ENCODE results near the gene VWA3B. TPM values are rescaled to one million over a fixed set of nuclear protein-coding genes. Genes with fewer than 3 reads are reported as not detected.

The VWA3B gene
- total RNA-seq, 1 donor from 2014 or later: 4.1 TPM

DNA sequence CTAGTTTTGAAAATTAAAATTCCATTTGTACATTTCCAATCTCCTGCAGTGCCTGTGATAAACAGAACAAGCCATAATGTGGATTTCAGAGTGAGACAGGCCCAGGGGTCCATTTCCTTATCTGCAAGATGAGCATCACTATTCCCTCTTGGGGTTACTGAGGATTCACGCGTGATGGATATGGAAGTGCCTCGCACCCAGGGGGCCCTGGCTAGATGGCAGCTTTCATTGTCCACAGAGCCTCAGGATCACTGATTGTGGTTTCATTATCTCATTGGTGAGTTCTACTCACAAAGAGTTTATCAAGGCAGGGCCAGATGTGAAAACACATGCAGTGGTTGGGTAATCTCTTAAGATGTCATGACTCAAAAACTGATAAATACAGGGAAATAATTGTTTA lies 270.9 kb downstream of the VWA3B start:
- H3K4me1 Mint-ChIP-seq (ENCODE audit: unreplicated experiment): no peaks in the 10 kb centered on the region
- DNase-seq (ENCODE audit: extremely low spot score, unreplicated experiment): no peak
- H3K27ac Mint-ChIP-seq: no peak overlapping the region
- peaks cover 6% of the 10 kb centered on the region for H3K27me3 Mint-ChIP-seq
- TF ChIP-seq, protein P1, sequence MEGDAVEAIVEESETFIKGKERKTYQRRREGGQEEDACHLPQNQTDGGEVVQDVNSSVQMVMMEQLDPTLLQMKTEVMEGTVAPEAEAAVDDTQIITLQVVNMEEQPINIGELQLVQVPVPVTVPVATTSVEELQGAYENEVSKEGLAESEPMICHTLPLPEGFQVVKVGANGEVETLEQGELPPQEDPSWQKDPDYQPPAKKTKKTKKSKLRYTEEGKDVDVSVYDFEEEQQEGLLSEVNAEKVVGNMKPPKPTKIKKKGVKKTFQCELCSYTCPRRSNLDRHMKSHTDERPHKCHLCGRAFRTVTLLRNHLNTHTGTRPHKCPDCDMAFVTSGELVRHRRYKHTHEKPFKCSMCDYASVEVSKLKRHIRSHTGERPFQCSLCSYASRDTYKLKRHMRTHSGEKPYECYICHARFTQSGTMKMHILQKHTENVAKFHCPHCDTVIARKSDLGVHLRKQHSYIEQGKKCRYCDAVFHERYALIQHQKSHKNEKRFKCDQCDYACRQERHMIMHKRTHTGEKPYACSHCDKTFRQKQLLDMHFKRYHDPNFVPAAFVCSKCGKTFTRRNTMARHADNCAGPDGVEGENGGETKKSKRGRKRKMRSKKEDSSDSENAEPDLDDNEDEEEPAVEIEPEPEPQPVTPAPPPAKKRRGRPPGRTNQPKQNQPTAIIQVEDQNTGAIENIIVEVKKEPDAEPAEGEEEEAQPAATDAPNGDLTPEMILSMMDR (conservative IDR thresholded peaks at IDR 0.05): no peak
- H3K36me3 Mint-ChIP-seq: no peaks in the 10 kb centered on the region
- H3K4me3 Mint-ChIP-seq: no peak overlapping the region
- no peaks in the 10 kb centered on the region for H3K9me3 Mint-ChIP-seq

DNA sequence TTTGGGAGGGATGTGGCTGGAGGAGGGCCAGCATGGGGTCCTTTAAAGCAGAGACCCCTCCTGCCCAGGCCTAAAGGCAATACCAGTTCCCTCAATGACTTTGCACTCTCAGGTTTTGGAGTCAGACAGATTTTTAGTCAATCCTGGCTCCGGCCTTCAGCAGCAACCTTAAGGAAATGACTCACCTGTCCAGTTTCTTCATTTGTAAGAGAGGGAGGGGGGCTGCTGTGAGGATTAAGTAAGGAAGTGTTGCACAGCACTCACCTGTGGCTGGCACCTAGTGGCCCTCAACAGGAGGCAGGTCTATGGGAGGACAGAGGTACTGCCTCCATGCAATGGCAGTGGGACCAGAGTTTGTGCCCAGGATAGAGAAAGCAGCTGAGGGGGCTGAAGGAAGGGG lies 273.0 kb downstream of the VWA3B start:
- Mint-ChIP-seq H3K4me3 (no peak overlapping the region), H3K4me1 (ENCODE audit: unreplicated experiment) (no peaks in the 10 kb centered on the region), H3K9me3 (no peaks in the 10 kb centered on the region), H3K27ac (no peak overlapping the region), H3K27me3 (peaks cover 3% of the 10 kb centered on the region), H3K36me3 (no peaks in the 10 kb centered on the region)
- TF ChIP-seq, protein P1 (conservative IDR thresholded peaks at IDR 0.05): no peak
- no peak for DNase-seq (ENCODE audit: extremely low spot score, unreplicated experiment)

Other genes starting within 250 kb of the VWA3B start
- gene TMEM131, start 91.2 kb upstream of the VWA3B start, total RNA-seq (ENCODE audit: low replicate concordance): 34.8 and 41.3 TPM in 2 replicates

All from type B pancreatic cell (in vitro differentiated cells).